NCI-H128 (cell line): Measurements from ENCODE around the gene MFN2.

Experiments used
- DNase-seq: peaks from one replicate; lab custom pipeline; 2025; ENCODE audit not compliant: unreplicated experiment; lab: John Stamatoyannopoulos, UW

The MFN2 gene

GRCh38 chr1:11960276-11960675, 20.0 kb upstream of the MFN2 start:
- DNase-seq, result no peak

- DNase-seq, result no peak
Observed at GRCh38 chr1:11960715-11961114, 19.5 kb upstream of the MFN2 start.

DNA sequence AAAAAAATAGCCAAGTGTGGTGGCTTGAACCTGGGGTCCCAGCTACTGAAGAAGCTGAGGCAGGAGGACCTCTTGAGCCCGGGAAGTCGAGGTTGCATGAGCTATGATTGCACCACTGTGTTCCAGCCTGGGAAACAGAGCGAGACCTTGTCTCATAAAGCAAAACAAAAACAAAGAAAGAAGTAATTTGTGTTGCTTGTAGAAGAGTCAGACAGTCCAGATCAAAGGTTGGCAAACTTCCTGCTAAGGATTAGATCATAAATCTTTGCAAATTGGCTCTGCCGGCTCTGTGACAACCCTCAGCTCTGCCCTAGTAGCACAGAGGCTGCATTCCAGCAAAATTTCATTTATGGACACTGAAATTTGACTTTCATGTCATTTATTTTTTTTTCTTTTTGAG, 19.0 kb upstream of the MFN2 start:
- no peak for DNase-seq

GRCh38 chr1:11963622-11964021, 16.6 kb upstream of the MFN2 start:
- no peak for DNase-seq

DNA sequence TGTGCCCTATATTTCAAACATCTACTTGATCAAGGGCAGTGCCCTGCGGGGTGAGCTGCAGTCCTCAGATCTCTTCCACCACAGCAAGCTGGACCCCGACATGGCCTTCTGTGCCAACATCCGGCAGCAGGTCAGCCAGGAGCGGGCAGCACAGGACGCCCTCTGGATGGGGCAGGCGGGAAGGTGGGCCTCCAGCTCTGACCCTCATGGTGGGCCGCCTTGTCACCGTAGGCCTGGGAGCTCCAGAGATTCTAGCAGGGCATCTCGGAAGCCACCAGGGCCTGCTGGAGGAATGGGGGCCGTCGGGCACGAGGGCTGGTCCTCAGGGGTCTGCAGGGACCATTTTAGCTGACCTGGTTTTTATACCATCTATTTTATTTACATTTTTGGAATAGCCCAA, 15.6 kb upstream of the MFN2 start:
- DNase-seq, result no peak

DNA sequence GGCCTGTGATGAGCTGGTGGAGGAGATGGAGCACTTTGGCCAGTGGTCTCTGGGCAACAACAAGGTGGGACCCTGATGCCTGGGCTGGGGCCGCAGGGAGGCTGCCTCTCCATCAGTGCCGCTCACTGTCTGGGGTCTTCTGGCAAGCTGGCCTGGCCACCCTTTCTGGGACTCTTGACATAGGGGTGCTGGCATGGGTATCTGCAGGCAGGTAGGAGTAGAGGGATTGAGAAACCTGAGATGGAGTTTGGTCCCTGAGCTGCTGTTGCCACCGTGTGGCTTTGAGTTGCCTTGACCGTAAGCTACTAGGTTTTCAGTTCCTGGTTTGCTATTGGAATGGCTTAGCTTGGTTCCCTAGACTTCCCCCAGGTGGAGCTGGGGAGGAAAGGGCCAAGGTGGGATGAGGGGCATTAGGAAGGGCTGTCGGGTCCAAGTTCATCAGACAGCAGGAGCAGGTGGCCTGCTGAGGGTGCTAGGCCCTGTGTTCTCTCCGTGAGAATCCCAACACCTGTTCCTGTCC, 13.2 kb upstream of the MFN2 start:
- DNase-seq, result peak; percentile 79

DNA sequence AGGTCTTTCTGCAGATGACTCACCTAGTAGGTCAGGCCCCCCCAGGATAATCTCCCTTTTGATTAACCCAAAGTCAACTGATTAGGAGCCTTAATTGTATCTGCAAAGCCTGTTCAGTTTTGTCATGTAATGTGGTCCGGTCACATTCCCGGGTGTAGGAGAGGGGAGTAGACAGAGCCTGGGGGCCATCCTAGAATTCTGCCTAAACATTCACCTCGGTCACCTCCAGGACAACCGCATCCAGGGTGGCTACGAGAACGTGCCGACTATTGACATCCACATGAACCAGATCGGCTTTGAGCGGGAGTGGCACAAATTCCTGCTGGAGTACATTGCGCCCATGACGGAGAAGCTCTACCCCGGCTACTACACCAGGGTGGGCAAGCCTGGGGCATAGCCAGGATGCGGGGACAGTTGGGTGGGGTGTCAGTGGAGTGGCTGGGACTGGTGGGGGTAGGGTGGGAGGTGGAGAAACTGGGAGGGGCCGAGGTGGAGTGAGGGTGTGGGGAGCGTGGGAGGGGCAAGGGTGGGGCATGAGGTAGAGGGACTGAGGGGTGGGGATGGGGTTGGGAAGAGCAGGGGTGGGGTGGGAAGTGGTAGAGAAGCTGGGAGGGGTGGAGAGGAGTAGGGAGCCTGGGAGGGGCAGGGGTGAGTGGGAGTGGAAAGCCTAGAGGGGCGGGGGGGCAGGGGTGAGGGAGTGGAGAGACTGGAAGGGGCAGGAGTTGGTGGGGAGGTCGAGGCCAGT, 9.6 kb upstream of the MFN2 start:
- DNase-seq, result no peak

DNA sequence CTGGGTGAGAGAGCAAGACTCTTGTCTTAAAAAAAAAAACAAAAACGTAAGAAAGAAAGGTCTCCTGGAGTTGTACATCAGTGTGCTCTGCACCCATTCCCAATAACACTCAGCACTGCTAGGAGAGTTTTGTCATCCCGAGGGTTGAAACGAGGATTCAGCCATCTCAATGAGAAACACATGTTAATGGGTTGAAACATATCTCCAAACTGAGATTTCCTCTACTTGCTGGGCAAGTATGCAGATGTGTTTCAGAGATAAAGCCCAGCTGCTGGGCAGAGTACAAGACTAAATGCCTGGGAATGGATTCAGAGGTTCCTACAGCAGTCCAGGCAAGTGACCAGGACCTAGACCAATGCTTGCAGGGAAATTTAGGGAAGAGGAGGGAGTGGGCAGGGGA, 2.6 kb upstream of the MFN2 start:
- DNase-seq, result no peak

GRCh38 chr1:11978301-11978700, 1.9 kb upstream of the MFN2 start:
- no peak for DNase-seq

GRCh38 chr1:11979028-11979850, 1.0 kb upstream of the MFN2 start:
- DNase-seq, result peak; percentile 62

- DNase-seq, result no peak
Observed at GRCh38 chr1:11980676-11980972, 380 bp downstream of the MFN2 start.

DNA sequence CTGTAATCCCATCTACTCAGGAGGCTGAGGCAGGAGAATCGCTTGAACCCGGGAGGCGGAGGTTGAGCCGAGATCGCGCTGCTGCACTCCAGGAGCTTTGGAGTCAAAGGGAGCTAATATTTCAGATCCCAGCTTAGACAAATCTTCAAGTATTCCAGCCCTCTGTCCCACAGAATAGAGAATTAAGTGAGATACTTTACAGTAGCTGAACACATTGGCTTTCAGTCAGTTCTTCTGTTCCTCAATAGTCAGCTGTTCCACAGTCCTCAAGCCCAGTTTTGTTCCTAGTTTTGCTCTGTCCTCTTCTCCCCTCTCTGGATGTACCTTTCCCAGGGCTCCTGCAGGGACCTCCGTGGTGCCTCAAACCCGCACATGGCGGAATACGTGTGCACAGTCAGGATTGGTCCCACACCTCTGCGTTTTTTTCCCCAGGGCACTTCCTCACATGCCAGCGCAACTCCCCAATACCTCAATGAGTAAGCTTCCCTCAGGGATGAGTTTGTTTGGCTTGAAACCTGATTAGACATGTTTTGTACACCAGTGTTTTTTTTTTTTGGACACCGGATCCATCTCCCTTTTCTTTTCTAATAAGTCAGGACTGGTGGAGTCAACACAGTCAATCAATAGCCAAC, 1.2 kb downstream of the MFN2 start:
- no peak for DNase-seq

DNA sequence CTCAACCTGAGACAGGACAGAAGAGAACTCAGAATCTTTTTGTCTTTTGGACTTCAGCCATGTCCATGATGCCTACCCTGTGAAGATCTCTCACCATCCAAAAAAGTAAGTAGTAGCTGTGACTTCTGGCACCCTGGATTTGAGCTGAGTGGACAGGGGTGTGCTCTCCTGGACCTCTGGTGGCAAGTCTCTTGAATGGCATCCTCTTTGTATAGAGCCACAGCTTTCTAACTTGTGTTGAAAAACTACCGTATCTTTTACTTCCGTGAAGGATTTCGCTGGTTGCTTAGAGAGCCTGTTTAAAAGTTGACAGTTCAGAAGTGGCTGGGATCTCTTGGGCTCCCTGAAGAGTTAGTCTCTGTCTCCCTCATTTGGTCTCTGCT, 1.8 kb downstream of the MFN2 start:
- DNase-seq, result no peak

DNA sequence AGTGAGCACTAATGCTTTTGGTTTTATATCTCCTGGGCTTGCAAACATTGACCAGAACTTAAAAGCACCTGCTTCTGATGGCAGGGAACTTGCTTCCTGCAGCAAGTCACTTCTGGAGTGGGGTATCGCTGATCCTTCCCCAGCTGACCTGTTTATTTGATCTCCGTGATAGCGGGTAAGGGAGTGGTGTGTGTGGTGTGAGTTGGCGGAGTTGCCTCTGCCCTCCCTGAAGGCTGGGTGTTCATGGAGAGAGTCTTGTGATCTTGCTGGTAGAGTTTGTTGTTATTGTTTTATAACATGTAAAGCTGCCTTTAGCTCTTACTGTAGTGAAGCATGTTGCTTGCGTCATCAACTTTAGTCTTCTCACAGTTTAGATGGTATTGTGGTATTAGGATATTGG, 3.9 kb downstream of the MFN2 start:
- no peak for DNase-seq

GRCh38 chr1:11984576-11984975, 4.3 kb downstream of the MFN2 start:
- no peak for DNase-seq

DNA sequence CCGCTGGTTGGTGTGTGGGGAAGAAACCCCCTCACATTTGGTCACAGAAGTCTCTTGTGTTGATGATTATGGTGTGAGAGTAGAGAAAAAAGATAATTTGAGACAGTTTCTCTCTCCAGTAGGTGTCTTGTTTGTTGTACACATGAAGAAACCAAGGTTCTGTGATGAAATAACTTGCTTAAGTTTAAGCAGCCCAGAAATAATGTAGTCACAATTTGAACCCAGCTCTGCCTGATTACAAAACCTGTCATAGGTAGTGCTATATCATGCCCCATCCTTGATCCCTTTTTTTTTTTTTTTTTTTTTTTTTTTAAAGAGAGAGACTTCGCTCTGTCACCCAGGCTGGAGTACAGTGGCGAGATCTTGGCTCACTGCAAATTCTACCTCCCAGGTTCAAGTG, 4.9 kb downstream of the MFN2 start:
- DNase-seq, result no peak

- DNase-seq, result no peak
Observed at GRCh38 chr1:11985851-11986250, 5.6 kb downstream of the MFN2 start.

GRCh38 chr1:11989669-11990068, 9.4 kb downstream of the MFN2 start:
- DNase-seq, result no peak

- no peak for DNase-seq
Observed at GRCh38 chr1:11990303-11991032, 10.2 kb downstream of the MFN2 start.

GRCh38 chr1:11991969-11992676, 11.9 kb downstream of the MFN2 start:
- DNase-seq, result no peak
